ENCODE measurements around the gene LEO1. TPM values are rescaled to one million over a fixed set of nuclear protein-coding genes. Genes with fewer than 3 reads are reported as not detected.

Gene LEO1
- total RNA-seq, 1 experiment from 2014 or later, result 28.4 TPM

DNA sequence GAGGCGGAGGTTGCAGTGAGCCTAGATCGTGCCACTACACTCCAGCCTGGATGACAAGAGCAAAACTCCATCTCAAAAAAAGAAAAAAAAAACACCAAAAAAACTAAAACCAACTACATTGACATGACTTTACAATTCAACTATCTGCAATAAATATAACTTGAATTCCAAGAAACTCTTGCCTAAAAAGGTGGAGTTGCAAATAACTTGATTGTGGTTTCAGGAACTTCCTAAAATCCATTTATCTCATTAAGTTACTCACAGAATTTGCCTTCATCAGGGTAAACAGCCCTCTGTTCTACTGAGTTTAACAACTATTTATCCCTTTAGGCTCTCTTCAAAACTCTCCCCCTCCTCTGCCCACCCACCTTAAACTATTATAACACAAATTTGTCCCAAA is 44.7 kb upstream of the LEO1 start:
- H3K4me1 Mint-ChIP-seq, result peaks cover 27% of the 10 kb centered on the region
- CTCF ChIA-PET, result no interaction called here
- TF ChIP-seq, protein P1, sequence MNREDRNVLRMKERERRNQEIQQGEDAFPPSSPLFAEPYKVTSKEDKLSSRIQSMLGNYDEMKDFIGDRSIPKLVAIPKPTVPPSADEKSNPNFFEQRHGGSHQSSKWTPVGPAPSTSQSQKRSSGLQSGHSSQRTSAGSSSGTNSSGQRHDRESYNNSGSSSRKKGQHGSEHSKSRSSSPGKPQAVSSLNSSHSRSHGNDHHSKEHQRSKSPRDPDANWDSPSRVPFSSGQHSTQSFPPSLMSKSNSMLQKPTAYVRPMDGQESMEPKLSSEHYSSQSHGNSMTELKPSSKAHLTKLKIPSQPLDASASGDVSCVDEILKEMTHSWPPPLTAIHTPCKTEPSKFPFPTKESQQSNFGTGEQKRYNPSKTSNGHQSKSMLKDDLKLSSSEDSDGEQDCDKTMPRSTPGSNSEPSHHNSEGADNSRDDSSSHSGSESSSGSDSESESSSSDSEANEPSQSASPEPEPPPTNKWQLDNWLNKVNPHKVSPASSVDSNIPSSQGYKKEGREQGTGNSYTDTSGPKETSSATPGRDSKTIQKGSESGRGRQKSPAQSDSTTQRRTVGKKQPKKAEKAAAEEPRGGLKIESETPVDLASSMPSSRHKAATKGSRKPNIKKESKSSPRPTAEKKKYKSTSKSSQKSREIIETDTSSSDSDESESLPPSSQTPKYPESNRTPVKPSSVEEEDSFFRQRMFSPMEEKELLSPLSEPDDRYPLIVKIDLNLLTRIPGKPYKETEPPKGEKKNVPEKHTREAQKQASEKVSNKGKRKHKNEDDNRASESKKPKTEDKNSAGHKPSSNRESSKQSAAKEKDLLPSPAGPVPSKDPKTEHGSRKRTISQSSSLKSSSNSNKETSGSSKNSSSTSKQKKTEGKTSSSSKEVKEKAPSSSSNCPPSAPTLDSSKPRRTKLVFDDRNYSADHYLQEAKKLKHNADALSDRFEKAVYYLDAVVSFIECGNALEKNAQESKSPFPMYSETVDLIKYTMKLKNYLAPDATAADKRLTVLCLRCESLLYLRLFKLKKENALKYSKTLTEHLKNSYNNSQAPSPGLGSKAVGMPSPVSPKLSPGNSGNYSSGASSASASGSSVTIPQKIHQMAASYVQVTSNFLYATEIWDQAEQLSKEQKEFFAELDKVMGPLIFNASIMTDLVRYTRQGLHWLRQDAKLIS (CRISPR knock-in tag; IDR thresholded peaks at IDR 0.05; ENCODE audit: borderline replicate concordance), result no peak
- TF ChIP-seq NFATC4 (CRISPR knock-in tag; IDR thresholded peaks at IDR 0.05) (no peak), GRHL2 (CRISPR knock-in tag; IDR thresholded peaks at IDR 0.05; ENCODE audit: insufficient replicate concordance, severe bottlenecking) (no peak), EMX1 (CRISPR knock-in tag; IDR thresholded peaks at IDR 0.05) (no peak), NFE2L1 (CRISPR knock-in tag; IDR thresholded peaks at IDR 0.05) (no peak)
- TF ChIP-seq, protein P2, sequence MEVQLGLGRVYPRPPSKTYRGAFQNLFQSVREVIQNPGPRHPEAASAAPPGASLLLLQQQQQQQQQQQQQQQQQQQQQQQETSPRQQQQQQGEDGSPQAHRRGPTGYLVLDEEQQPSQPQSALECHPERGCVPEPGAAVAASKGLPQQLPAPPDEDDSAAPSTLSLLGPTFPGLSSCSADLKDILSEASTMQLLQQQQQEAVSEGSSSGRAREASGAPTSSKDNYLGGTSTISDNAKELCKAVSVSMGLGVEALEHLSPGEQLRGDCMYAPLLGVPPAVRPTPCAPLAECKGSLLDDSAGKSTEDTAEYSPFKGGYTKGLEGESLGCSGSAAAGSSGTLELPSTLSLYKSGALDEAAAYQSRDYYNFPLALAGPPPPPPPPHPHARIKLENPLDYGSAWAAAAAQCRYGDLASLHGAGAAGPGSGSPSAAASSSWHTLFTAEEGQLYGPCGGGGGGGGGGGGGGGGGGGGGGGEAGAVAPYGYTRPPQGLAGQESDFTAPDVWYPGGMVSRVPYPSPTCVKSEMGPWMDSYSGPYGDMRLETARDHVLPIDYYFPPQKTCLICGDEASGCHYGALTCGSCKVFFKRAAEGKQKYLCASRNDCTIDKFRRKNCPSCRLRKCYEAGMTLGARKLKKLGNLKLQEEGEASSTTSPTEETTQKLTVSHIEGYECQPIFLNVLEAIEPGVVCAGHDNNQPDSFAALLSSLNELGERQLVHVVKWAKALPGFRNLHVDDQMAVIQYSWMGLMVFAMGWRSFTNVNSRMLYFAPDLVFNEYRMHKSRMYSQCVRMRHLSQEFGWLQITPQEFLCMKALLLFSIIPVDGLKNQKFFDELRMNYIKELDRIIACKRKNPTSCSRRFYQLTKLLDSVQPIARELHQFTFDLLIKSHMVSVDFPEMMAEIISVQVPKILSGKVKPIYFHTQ (CRISPR knock-in tag; IDR thresholded peaks at IDR 0.05), result no peak
- POLR2A ChIA-PET, result no interaction called here
- no peak overlapping the region for H3K4me3 Mint-ChIP-seq
- no peak for DNase-seq (ENCODE audit: low spot score)
- no peaks in the 10 kb centered on the region for H3K9me3 Mint-ChIP-seq
- no peak overlapping the region for H3K27ac Mint-ChIP-seq
- peaks cover 9% of the 10 kb centered on the region for H3K27me3 Mint-ChIP-seq (ENCODE audit: low read depth)
- no peaks in the 10 kb centered on the region for H3K36me3 Mint-ChIP-seq
- ATAC-seq, result no peak

DNA sequence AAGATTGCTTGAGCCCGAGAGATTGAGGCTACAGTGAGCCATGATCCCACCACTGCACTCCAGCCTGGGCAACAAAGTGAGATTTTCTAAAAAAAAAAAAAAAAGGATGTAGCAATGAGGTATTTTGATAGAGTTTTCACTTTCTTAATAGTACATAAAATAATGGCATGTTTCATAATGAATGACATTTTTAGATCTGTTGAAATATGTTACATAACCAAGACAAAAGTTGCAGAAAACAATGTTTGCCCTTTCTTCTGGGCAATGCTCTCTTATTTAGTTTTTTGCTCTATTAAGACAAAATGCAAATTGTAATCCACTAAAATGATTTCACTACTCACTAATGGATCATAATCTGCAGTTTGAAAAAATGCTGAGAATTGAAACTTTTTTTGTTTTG is 43.0 kb upstream of the LEO1 start:
- H3K27ac Mint-ChIP-seq, result no peak overlapping the region
- TF ChIP-seq GTF2I (CRISPR knock-in tag; conservative IDR thresholded peaks at IDR 0.05), result no peak
- POLR2A ChIA-PET, result no interaction called here
- H3K36me3 Mint-ChIP-seq, result no peaks in the 10 kb centered on the region
- peaks cover 14% of the 10 kb centered on the region for H3K4me1 Mint-ChIP-seq
- ATAC-seq, result no peak
- no peak overlapping the region for H3K4me3 Mint-ChIP-seq
- peaks cover 9% of the 10 kb centered on the region for H3K27me3 Mint-ChIP-seq (ENCODE audit: low read depth)
- no peak for DNase-seq (ENCODE audit: low spot score)
- no peaks in the 10 kb centered on the region for H3K9me3 Mint-ChIP-seq
- CTCF ChIA-PET, result interaction anchor here (1.2 kb wide), 1 partner anchor 64 kb away, joined by 3 read pairs; no protein-coding TSS in a partner anchor

DNA sequence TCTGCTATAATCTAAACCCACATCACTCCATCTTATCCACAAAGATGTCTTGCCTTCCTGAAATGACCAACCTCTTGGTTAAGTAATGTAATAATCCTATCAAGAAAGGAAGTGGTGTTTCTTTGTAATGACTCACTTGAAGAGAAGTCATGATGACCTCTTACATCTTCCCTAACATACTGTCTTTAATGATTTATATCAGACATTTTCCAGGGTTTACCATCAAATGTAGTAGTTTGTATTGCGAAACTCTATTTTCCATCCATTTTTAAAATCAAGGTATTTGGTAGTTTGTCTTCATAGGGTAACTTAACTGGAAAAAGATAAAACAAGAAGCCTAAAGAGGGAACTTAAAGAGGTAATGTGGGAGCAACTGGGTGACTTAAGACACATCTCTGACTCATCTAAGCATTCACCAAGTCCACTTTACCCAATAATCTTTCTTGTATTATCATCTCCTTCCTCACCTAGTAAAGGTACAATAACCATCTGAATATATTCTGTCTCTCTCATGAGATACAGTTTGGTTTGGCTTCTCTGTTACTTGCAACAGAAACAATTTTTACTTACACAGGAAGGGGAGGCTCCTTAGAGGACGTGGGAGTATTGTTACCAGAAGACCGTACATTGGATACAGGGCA is 41.7 kb upstream of the LEO1 start:
- H3K27me3 Mint-ChIP-seq (ENCODE audit: low read depth), result peaks cover 5% of the 10 kb centered on the region
- CTCF ChIA-PET, result interaction anchor here (1.2 kb wide), 1 partner anchor 66 kb away, joined by 3 read pairs; no protein-coding TSS in a partner anchor
- TF ChIP-seq NFYB (CRISPR knock-in tag; conservative IDR thresholded peaks at IDR 0.05; ENCODE audit: low read depth) (no peak), MXD4 (CRISPR knock-in tag; IDR thresholded peaks at IDR 0.05; ENCODE audit: borderline replicate concordance) (no peak)
- TF ChIP-seq, protein P3, sequence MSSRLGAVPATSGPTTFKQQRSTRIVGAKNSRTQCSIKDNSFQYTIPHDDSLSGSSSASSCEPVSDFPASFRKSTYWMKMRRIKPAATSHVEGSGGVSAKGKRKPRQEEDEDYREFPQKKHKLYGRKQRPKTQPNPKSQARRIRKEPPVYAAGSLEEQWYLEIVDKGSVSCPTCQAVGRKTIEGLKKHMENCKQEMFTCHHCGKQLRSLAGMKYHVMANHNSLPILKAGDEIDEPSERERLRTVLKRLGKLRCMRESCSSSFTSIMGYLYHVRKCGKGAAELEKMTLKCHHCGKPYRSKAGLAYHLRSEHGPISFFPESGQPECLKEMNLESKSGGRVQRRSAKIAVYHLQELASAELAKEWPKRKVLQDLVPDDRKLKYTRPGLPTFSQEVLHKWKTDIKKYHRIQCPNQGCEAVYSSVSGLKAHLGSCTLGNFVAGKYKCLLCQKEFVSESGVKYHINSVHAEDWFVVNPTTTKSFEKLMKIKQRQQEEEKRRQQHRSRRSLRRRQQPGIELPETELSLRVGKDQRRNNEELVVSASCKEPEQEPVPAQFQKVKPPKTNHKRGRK (CRISPR knock-in tag; IDR thresholded peaks at IDR 0.05; ENCODE audit: borderline replicate concordance), result no peak
- TF ChIP-seq, protein P4, sequence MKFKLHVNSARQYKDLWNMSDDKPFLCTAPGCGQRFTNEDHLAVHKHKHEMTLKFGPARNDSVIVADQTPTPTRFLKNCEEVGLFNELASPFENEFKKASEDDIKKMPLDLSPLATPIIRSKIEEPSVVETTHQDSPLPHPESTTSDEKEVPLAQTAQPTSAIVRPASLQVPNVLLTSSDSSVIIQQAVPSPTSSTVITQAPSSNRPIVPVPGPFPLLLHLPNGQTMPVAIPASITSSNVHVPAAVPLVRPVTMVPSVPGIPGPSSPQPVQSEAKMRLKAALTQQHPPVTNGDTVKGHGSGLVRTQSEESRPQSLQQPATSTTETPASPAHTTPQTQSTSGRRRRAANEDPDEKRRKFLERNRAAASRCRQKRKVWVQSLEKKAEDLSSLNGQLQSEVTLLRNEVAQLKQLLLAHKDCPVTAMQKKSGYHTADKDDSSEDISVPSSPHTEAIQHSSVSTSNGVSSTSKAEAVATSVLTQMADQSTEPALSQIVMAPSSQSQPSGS (CRISPR knock-in tag; IDR thresholded peaks at IDR 0.05; ENCODE audit: borderline replicate concordance, low read depth), result no peak
- TF ChIP-seq, protein P5, sequence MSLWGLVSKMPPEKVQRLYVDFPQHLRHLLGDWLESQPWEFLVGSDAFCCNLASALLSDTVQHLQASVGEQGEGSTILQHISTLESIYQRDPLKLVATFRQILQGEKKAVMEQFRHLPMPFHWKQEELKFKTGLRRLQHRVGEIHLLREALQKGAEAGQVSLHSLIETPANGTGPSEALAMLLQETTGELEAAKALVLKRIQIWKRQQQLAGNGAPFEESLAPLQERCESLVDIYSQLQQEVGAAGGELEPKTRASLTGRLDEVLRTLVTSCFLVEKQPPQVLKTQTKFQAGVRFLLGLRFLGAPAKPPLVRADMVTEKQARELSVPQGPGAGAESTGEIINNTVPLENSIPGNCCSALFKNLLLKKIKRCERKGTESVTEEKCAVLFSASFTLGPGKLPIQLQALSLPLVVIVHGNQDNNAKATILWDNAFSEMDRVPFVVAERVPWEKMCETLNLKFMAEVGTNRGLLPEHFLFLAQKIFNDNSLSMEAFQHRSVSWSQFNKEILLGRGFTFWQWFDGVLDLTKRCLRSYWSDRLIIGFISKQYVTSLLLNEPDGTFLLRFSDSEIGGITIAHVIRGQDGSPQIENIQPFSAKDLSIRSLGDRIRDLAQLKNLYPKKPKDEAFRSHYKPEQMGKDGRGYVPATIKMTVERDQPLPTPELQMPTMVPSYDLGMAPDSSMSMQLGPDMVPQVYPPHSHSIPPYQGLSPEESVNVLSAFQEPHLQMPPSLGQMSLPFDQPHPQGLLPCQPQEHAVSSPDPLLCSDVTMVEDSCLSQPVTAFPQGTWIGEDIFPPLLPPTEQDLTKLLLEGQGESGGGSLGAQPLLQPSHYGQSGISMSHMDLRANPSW (CRISPR knock-in tag; conservative IDR thresholded peaks at IDR 0.05; ENCODE audit: low read depth), result no peak
- TF ChIP-seq, protein P1 (CRISPR knock-in tag; IDR thresholded peaks at IDR 0.05; ENCODE audit: borderline replicate concordance), result no peak

More for the DNA sequence above, 41.7 kb upstream of the LEO1 start:
- no peak overlapping the region for H3K4me3 Mint-ChIP-seq
- peaks cover 12% of the 10 kb centered on the region for H3K4me1 Mint-ChIP-seq
- POLR2A ChIA-PET, result no interaction called here
- no peak for ATAC-seq
- H3K9me3 Mint-ChIP-seq, result no peaks in the 10 kb centered on the region
- DNase-seq (ENCODE audit: low spot score), result no peak
- no peak overlapping the region for H3K27ac Mint-ChIP-seq
- H3K36me3 Mint-ChIP-seq, result no peaks in the 10 kb centered on the region

Measured in WTC11 (cell line).